GM12801 (cell line): ENCODE data around the gene WDR43.

ENCODE experiments used
- TF ChIP-seq, protein P1 (sequence below): IDR thresholded peaks from one replicate; pipeline ENCODE4 v1.5.1; 2011; ENCODE audit warnings: control low read depth; ENCODE audit not compliant: insufficient read length; ENCODE audit errors: extremely low read depth

WDR43 gene

DNA sequence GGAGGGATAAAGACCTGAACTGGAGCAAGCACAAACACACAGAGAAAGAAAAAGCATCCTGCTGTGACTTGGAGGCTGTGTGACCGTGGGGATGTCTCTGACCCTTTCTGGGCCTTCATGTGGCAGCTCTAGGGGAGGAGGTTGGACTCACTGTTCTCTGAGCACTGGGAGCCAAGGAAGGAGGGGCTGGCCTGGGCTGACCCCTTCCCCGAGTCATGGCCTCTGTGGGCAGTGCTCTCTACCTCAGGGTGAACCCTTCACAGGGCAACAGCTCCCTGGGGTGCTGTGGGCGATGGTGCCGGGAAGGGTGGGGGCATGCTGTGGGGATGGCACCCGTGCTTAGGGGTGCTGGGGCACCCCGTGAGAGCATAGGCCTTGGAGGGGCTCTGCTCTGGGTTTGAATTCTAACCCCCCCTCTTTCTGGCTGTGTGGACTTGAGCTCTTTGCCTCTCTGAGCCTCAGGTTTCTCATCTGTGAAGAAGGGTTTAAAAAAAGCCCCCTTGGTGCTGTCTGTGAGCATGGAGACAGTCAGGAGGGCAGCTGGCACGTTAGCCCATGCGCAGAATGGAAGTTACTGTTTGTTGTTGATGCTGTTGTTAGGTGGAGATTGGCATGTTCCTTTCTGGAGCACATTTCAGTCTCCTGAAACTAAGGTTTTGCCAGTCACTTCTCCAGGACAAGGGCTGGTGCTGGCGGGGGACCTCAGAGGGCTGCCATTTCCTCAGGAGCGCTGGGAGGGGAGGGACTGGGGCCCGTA is 87.3 kb downstream of the WDR43 start:
- TF ChIP-seq, protein P1, sequence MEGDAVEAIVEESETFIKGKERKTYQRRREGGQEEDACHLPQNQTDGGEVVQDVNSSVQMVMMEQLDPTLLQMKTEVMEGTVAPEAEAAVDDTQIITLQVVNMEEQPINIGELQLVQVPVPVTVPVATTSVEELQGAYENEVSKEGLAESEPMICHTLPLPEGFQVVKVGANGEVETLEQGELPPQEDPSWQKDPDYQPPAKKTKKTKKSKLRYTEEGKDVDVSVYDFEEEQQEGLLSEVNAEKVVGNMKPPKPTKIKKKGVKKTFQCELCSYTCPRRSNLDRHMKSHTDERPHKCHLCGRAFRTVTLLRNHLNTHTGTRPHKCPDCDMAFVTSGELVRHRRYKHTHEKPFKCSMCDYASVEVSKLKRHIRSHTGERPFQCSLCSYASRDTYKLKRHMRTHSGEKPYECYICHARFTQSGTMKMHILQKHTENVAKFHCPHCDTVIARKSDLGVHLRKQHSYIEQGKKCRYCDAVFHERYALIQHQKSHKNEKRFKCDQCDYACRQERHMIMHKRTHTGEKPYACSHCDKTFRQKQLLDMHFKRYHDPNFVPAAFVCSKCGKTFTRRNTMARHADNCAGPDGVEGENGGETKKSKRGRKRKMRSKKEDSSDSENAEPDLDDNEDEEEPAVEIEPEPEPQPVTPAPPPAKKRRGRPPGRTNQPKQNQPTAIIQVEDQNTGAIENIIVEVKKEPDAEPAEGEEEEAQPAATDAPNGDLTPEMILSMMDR = no peak

DNA sequence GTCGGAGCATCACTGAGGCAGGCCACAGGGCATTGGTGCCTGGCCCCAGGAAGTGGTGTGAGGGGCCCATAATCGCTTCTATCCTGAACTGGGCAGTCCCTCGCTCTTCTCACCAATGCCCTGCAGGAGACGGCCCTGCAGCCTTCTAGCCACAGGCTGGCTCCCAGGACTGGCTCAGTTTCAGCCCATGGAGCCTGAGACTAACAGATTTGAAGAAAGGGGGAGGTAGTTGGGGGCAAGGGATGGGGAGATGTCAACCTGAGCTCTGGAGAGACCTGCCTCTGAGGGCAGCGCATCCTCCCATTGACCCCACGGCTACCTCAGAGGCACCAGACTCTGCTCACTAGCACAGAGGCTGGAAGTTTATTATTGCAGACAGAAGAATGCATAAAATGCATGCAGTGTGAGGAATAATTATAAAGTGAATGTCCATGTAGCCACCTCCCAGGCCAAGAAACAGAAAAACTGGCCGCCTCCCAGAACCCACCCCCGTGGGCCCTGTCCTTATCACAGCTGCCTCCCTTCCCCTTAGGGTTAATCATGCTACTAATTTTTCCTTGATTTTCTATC is 88.0 kb downstream of the WDR43 start:
- TF ChIP-seq, protein P1 = no peak

DNA sequence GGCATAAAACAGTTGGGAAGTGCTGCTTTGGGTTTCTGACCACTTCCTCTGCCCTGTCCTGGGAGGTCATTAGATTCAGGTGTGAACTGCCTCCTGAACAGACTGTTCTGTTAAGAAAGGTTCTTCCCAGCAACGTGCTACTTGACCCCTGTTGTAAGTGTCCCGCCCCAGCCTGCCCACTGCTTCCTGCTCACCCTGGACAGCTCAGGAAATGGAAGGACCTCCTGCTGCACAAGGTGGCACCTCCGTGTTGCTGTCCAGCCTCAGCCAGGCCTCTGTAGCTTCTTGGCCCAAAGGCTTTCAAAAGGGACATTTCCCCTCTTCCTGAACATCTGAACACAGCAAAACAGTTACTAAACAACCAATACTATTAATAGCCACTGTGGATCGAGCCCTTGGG is 92.0 kb downstream of the WDR43 start:
- TF ChIP-seq, protein P1 = no peak

DNA sequence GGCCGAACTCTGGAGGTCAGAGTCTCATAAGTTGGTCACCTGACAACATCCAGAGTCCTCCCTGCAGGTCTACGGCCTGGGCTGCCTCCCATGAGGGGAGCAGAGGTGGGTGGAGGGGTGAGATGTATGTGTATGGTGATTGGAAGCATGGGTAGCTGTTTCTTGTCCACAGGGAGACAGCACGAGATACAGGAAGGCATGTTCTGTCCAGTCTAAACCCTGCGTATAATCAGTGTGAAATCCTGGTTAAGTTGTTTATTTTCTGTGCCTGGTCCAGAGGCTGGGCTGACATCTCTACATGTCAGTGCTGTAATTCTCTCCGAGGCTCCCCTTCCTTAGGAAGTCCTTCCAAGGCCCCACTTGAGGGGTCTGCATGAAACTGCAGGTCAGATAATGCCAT is 95.5 kb downstream of the WDR43 start:
- TF ChIP-seq, protein P1 = no peak

DNA sequence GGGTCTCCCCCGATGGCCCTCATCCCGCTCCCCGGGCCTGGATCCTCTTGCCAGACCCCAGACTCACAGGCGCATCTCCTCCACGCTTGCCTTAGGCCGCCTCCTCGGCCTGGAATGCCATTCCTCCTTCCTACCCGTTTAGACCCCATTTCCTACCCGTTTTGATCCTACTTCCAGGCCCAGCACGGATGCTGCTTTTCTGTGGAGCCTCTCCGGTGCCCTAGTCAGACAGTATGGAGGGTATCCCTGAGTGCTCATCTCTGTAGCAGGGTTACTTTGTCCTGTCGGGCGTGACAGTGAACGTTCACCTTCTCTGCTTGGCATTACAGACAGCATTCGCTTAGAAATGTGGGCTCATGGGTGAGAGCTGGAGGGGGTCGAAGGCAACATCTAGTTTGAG is 96.0 kb downstream of the WDR43 start:
- TF ChIP-seq, protein P1 = no peak

DNA sequence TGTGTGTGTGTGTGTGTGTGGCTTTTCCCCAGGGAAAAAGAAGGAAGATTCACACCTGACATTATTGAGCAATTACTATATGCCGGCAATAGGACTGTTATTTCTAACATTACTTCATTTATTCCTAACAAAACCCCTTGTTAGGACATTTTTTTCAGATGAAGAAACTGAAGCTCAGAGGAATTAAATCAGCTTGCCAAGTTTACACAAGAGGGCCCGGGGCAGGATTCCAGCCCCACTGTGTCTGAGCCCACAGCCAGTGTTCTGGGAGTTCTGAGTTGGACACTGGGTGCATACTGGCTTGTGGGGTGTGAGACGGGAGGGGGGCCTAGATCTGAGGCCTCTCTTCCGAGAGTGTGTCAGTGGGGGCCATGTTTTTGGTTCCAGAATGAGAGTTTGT is 96.6 kb downstream of the WDR43 start:
- TF ChIP-seq, protein P1 = no peak

DNA sequence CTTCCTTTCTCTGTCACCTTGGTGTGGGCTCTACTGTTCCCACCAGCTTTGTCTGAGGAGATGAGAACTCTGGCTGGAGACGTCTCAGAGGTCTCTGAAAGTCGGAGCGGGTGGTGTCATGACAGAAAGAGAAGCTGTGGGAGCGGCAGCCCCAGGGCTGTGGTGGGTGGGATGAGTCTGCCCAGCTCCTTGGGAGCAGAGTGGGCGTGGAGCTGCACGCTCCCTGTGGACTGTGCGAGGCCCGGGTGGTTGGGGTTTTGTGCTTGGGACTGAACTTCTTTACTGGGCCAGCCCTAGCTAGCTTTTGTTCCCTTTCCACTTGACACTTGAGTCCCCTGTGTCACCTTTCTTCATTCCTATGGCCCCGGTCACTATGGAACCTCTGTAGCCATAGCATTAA is 97.0 kb downstream of the WDR43 start:
- TF ChIP-seq, protein P1 = no peak
